ENCODE data around the gene SPDYE16. TPM values are rescaled to one million over a fixed set of nuclear protein-coding genes. Genes with fewer than 3 reads are reported as not detected.
"Not testable (repeated sequence)": the region's sequence is repeated elsewhere in the genome, so short reads cannot be mapped to it uniquely, and the experiment has no call there.

SPDYE16 gene
- total and polyA plus RNA-seq, 2 experiments from 2014 or later = 0.55 TPM; not detected in 1

DNA sequence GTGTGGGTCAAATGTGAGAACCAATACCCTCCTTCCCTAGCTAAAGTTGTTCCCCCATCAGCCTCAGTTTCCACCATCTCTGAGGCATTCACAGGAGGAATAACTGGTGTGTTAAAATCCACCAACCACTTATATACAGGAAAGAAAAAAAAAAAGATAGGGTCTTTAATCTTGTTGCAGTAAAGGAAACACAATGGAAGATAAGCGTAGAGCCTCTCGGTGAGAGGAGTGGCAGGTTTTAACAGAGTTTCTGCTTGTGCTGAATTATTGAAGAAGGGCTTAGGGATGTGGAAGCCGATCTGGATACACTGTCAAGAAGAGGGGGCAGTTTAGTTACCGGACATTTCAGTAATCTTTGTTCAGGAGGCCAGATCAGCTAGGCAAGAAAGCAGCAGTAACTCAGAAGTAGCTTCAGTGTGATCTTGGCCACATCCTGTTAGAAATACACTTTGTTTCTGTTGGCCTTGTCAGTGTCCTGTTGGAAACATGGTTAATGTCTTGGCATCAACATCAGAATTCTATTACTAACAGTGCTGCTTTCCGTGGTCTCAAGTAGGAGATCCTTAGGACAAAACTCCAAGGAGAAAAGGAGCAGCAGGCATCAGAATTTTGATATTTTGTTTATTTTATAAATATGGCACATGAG, 40.7 kb upstream of the SPDYE16 start:
- peak overlapping the region; percentile 19; the same call in 1 of the 2 replicates for H3K27ac Mint-ChIP-seq
- H3K4me1 Mint-ChIP-seq; ATAC-seq; H3K27me3 ChIP-seq (ENCODE audit: insufficient read depth); H3K9me3 Mint-ChIP-seq; H3K4me3 Mint-ChIP-seq; DNase-seq (ENCODE audit: low spot score); H3K36me3 ChIP-seq (ENCODE audit: insufficient read depth); H4K20me1 ChIP-seq (replicated peaks; ENCODE audit: insufficient read depth); H3K4me1 ChIP-seq (ENCODE audit: insufficient read depth); H2AFZ ChIP-seq; H3F3A ChIP-seq (replicated peaks; ENCODE audit: low read depth); H3K4me2 ChIP-seq; H3K36me3 Mint-ChIP-seq (ENCODE audit: low read depth); H3K4me3 ChIP-seq; H3K9me2 ChIP-seq (ENCODE audit: insufficient read depth); H3K27me3 Mint-ChIP-seq (ENCODE audit: insufficient read depth, low read depth, poor library complexity): not testable (repeated sequence)
- 0 out of 2 replicates have a peak overlapping the region, but pooled peaks have one; percentile 66 for H3K27ac ChIP-seq (ENCODE audit: low read depth)
- H3K79me2 ChIP-seq (replicated peaks; ENCODE audit: insufficient read depth) = peaks cover 18% of the 10 kb centered on the region

DNA sequence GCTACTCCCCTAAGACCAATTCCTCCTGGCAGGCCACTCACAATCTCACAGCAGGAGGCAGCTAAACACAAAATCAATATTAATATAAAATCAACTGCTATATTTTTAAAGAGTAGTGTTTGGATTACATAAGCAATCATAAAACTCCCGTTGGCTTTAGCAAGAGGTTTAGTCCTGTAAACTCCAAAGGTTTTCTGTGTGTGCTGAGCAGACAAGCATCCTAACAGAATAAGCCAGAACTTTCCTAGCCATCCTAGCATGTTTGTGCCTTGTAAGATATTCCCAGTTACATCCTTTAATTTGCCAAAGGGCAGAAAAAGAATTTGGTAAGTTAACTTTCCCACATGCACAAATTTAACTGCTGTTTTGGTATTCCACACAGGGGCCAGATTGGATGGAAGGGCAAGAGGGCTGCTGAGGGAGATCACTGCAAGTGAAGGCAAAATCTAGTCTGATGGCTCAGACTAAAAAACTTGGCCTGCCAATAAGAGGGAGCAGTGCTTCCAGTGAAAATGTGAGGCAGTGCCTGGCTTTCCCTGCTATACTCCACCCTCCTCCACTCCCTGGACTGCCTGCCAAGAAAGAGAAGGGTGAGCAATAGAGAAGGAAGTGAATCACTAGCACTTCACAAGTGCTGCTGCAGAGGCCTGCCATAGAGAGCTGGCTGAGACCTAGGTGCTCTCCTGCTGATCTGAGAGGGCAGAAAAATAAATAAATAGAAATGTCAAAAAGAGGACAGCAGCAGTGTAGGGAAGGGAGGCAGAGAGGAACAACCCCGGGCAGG, 39.9 kb upstream of the SPDYE16 start:
- H3K36me3 ChIP-seq (ENCODE audit: insufficient read depth); H3K27me3 ChIP-seq (ENCODE audit: insufficient read depth); H3F3A ChIP-seq (replicated peaks; ENCODE audit: low read depth); H3K9me2 ChIP-seq (ENCODE audit: insufficient read depth); H3K4me3 Mint-ChIP-seq; H3K4me2 ChIP-seq; H3K36me3 Mint-ChIP-seq (ENCODE audit: low read depth); H3K4me3 ChIP-seq; H3K4me1 ChIP-seq (ENCODE audit: insufficient read depth); H3K27ac Mint-ChIP-seq; H3K27me3 Mint-ChIP-seq (ENCODE audit: insufficient read depth, low read depth, poor library complexity); H2AFZ ChIP-seq; H4K20me1 ChIP-seq (replicated peaks; ENCODE audit: insufficient read depth); H3K9me3 Mint-ChIP-seq; H3K4me1 Mint-ChIP-seq; H3K27ac ChIP-seq (ENCODE audit: low read depth); DNase-seq (ENCODE audit: low spot score): not testable (repeated sequence)
- peak; percentile 82 for ATAC-seq
- peaks cover 18% of the 10 kb centered on the region for H3K79me2 ChIP-seq (replicated peaks; ENCODE audit: insufficient read depth)

DNA sequence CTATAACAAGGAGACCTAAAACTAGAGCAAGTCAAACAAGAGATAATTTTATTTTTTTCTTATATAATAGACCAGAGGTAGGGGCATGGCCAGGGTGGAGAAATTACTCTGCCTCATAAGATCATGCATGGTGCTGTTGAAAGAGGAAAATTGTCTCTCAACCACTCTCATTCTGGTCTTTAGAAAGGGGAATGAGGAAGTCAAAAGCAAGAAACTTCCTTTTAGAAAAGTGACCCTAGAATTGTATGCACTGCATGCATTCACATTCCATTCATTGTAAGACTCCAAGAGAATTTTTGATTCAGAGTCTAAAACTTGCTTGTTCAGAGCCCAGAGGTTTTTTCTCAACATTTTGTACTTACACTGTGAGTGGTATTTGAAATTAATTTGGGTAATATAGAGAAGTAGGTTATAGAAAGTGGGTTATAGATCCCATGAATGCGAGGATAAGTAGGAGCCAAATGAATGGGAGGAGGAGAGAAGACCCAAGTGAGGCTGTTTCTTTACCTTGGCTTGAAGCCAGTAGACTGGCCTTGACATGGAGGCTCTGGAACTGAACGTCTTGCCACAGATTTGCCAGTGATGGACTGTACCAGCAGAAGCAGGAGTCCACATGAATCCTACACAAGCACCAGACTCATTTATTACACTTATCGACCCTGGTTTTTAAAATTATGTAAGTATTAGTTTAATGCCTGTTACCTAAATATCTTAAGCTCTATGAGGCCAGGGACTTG, 33.0 kb upstream of the SPDYE16 start:
- not testable (repeated sequence) for H3K4me3 ChIP-seq; H3F3A ChIP-seq (replicated peaks; ENCODE audit: low read depth)
- peak; percentile 63 for ATAC-seq

DNA sequence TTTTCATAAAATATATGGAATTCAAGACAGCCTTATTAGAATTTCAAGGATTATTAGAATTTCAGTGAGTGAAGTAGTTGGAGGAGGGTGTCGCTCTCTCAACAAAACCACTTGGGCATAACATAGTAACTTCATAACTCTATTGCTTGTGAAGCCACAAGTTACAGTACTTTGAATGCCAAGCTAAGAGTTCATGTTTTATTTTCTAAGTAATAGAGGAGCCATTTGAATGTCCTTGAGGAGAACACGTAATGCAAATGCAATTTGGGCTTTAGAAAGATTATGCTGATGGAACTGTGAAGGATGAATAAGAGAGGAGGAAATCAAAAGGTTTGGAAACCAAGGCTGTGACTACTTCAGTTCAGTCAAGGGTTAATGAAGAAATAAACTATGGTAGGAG, 32.3 kb upstream of the SPDYE16 start:
- not testable (repeated sequence) for H3K27me3 ChIP-seq (ENCODE audit: insufficient read depth); H3K36me3 ChIP-seq (ENCODE audit: insufficient read depth); H3K4me1 Mint-ChIP-seq; H3K9me2 ChIP-seq (ENCODE audit: insufficient read depth); H3K36me3 Mint-ChIP-seq (ENCODE audit: low read depth); H3K27ac Mint-ChIP-seq; H3K27ac ChIP-seq (ENCODE audit: low read depth); DNase-seq (ENCODE audit: low spot score); H3K4me2 ChIP-seq; H3K4me3 Mint-ChIP-seq; H3K79me2 ChIP-seq (replicated peaks; ENCODE audit: insufficient read depth); H3K4me1 ChIP-seq (ENCODE audit: insufficient read depth); H2AFZ ChIP-seq; H3F3A ChIP-seq (replicated peaks; ENCODE audit: low read depth); H3K27me3 Mint-ChIP-seq (ENCODE audit: insufficient read depth, low read depth, poor library complexity); H3K4me3 ChIP-seq; H4K20me1 ChIP-seq (replicated peaks; ENCODE audit: insufficient read depth); H3K9me3 Mint-ChIP-seq; ATAC-seq

More for the DNA sequence above, 33.0 kb upstream of the SPDYE16 start:
- H3K9me2 ChIP-seq (ENCODE audit: insufficient read depth); H3K36me3 ChIP-seq (ENCODE audit: insufficient read depth); H3K27me3 Mint-ChIP-seq (ENCODE audit: insufficient read depth, low read depth, poor library complexity); H3K27me3 ChIP-seq (ENCODE audit: insufficient read depth); H2AFZ ChIP-seq; H3K4me1 ChIP-seq (ENCODE audit: insufficient read depth); H3K79me2 ChIP-seq (replicated peaks; ENCODE audit: insufficient read depth); H3K9me3 Mint-ChIP-seq; H3K4me3 Mint-ChIP-seq; H4K20me1 ChIP-seq (replicated peaks; ENCODE audit: insufficient read depth); H3K4me1 Mint-ChIP-seq; H3K36me3 Mint-ChIP-seq (ENCODE audit: low read depth); H3K4me2 ChIP-seq: not testable (repeated sequence)
- peak; percentile 3 for DNase-seq (ENCODE audit: low spot score)
- H3K27ac ChIP-seq (ENCODE audit: low read depth) = peak overlapping the region; percentile 69; the same call in 1 of the 2 replicates
- peak overlapping the region; percentile 78 for H3K27ac Mint-ChIP-seq

DNA sequence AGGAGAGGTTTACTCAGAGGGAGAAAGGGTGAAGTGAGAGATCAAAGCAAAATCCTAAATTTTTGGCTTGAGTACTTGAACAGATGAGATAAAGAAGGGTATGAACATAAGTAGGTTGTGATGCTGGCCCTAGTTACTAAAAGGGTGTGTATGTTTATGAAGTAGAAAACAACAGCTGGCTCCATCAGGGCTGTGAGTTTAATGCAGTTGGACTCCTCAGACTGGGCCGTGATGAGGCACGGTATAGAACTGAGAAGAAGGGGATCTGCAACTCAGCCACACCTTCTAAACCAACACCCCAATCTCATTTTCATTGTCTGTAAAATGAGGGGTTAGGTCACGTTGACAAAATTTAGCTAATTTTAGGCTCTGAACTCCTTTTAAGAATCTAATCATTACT, 29.2 kb upstream of the SPDYE16 start:
- H3F3A ChIP-seq (replicated peaks; ENCODE audit: low read depth); H3K4me2 ChIP-seq; ATAC-seq; H3K9me3 Mint-ChIP-seq; H3K9me2 ChIP-seq (ENCODE audit: insufficient read depth); H3K36me3 ChIP-seq (ENCODE audit: insufficient read depth); H3K4me1 ChIP-seq (ENCODE audit: insufficient read depth); H3K27me3 ChIP-seq (ENCODE audit: insufficient read depth); H3K27me3 Mint-ChIP-seq (ENCODE audit: insufficient read depth, low read depth, poor library complexity); DNase-seq (ENCODE audit: low spot score); H3K4me3 Mint-ChIP-seq; H3K4me3 ChIP-seq; H2AFZ ChIP-seq; H4K20me1 ChIP-seq (replicated peaks; ENCODE audit: insufficient read depth); H3K27ac Mint-ChIP-seq; H3K27ac ChIP-seq (ENCODE audit: low read depth): not testable (repeated sequence)
- H3K4me1 Mint-ChIP-seq = peaks cover 11% of the 10 kb centered on the region; the same call in 2 of the 3 replicates
- H3K79me2 ChIP-seq (replicated peaks; ENCODE audit: insufficient read depth) = peaks cover 11% of the 10 kb centered on the region
- peaks cover 16% of the 10 kb centered on the region for H3K36me3 Mint-ChIP-seq (ENCODE audit: low read depth)

DNA sequence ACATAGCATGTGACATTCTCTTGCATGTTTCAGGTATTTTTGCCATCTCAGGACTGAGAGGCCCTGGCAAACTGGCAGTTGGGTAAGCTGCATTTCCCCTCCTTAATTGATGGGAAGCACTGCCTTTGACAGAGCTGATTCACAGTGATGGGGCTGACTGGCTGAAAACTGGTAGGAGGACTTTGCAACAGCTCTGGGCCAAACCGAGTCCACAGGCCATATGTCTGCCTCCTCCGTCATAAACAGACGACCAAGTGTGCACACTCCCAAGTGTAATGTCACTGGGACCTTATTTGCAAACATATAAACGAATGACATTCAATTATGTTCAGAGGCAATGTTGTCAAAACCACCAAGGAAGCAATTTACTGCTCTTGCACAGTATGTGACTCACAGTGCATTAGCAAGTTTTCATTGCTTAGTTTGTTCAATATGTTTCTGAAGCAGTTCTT, 27.3 kb upstream of the SPDYE16 start:
- H2AFZ ChIP-seq; DNase-seq (ENCODE audit: low spot score); H3K4me2 ChIP-seq; H3K4me3 ChIP-seq; H3K4me3 Mint-ChIP-seq; H3K9me2 ChIP-seq (ENCODE audit: insufficient read depth); H3F3A ChIP-seq (replicated peaks; ENCODE audit: low read depth); H4K20me1 ChIP-seq (replicated peaks; ENCODE audit: insufficient read depth); H3K27me3 ChIP-seq (ENCODE audit: insufficient read depth); H3K27ac Mint-ChIP-seq; ATAC-seq; H3K36me3 ChIP-seq (ENCODE audit: insufficient read depth); H3K27ac ChIP-seq (ENCODE audit: low read depth); H3K4me1 Mint-ChIP-seq; H3K27me3 Mint-ChIP-seq (ENCODE audit: insufficient read depth, low read depth, poor library complexity); H3K4me1 ChIP-seq (ENCODE audit: insufficient read depth): not testable (repeated sequence)
- peaks cover 28% of the 10 kb centered on the region for H3K79me2 ChIP-seq (replicated peaks; ENCODE audit: insufficient read depth)
- H3K9me3 Mint-ChIP-seq = peaks cover 25% of the 10 kb centered on the region
- H3K36me3 Mint-ChIP-seq (ENCODE audit: low read depth) = peaks cover 35% of the 10 kb centered on the region

Data from GM23338 (cell line).